ENCODE measurements around the gene LHX1.

LHX1 gene

GRCh38 chr17:36939802-36940312, 2.6 kb downstream of the LHX1 start:
- no peak for DNase-seq

- DNase-seq, result no peak
Observed at GRCh38 chr17:36940313-36941264, 3.3 kb downstream of the LHX1 start.

- DNase-seq, result no peak
Observed at GRCh38 chr17:36941265-36942010, 4.2 kb downstream of the LHX1 start.

- no peak for DNase-seq
Observed at GRCh38 chr17:36942019-36942599, 4.8 kb downstream of the LHX1 start.

GRCh38 chr17:36942631-36943125, 5.4 kb downstream of the LHX1 start:
- no peak for DNase-seq

- DNase-seq, result no peak
Observed at GRCh38 chr17:36943250-36944191, 6.2 kb downstream of the LHX1 start.

- DNase-seq, result no peak
Observed at GRCh38 chr17:36944553-36944952, 7.3 kb downstream of the LHX1 start.

- DNase-seq, result no peak
Observed at GRCh38 chr17:36945140-36945539, 7.9 kb downstream of the LHX1 start.

GRCh38 chr17:36945959-36946725, 8.9 kb downstream of the LHX1 start:
- no peak for DNase-seq

- no peak for DNase-seq
Observed at GRCh38 chr17:36946726-36947091, 9.4 kb downstream of the LHX1 start.

GRCh38 chr17:36947922-36948716, 10.8 kb downstream of the LHX1 start:
- DNase-seq, result no peak

- DNase-seq, result peak; percentile 98
Observed at GRCh38 chr17:36948717-36949460, 11.6 kb downstream of the LHX1 start, which contains the start of gene AATF. TSS of gene AATF (plus strand) at chr17:36948954. CDS start at chr17:36949126, 172 bp downstream.

- DNase-seq, result no peak
Observed at GRCh38 chr17:36949461-36949927, 12.2 kb downstream of the LHX1 start.

GRCh38 chr17:36950027-36950426, 12.8 kb downstream of the LHX1 start:
- no peak for DNase-seq

GRCh38 chr17:36951084-36951789, 14.0 kb downstream of the LHX1 start:
- no peak for DNase-seq

GRCh38 chr17:36971508-36971907, 34.2 kb downstream of the LHX1 start:
- DNase-seq, result no peak

GRCh38 chr17:36972186-36972700, 35.0 kb downstream of the LHX1 start:
- DNase-seq, result no peak

- DNase-seq, result no peak
Observed at GRCh38 chr17:36972905-36973304, 35.6 kb downstream of the LHX1 start.

All from activated CD4-positive, alpha-beta T cell treated with anti-CD3 and anti-CD28 coated beads, Interleukin-2, Interleukin-6, amounts not matched to agents 100 ng/mL and 50 ng/mL, durations not matched to agents 16 hours and 8 hours (primary cell).